Large intestine (tissue), 3 donors: ENCODE data around the gene GPR137. TPM values are rescaled to one million over a fixed set of nuclear protein-coding genes. Genes with fewer than 3 reads are reported as not detected.

Experiments
- DNase-seq, 2 donors: peaks; one replicate each; pipeline versions ENCODE4 v3.0.0 to v3.0.0-alpha.2; 2013
- H3K27ac ChIP-seq: one replicate; pipeline ENCODE4 v1.5.1; 2013; ENCODE audit warnings: low read length
- H3K27me3 ChIP-seq: 2 replicates; pipeline ENCODE4 v1.6.1; 2013; ENCODE audit warnings: low read length; ENCODE audit not compliant: control insufficient read depth, insufficient read depth
- H3K36me3 ChIP-seq: 2 replicates; pipeline ENCODE4 v1.6.1; 2013; ENCODE audit warnings: low read length; ENCODE audit not compliant: control insufficient read depth, insufficient read depth
- H3K4me1 ChIP-seq: one replicate; pipeline ENCODE4 v1.6.1; 2013; ENCODE audit warnings: low read length; ENCODE audit not compliant: control insufficient read depth, insufficient read depth
- H3K4me3 ChIP-seq: one replicate; pipeline ENCODE4 v1.5.1; 2013; ENCODE audit warnings: low read length
- H3K9me3 ChIP-seq: one replicate; pipeline ENCODE4 v1.6.1; 2013; ENCODE audit warnings: mild to moderate bottlenecking, low read depth, low read length, moderate library complexity; ENCODE audit not compliant: control insufficient read depth
- WGBS: methylation state at CpG from one replicate; pipeline ENCODE4 v1.1.5; 2013; ENCODE audit warnings: low lambda C conversion rate; ENCODE audit not compliant: insufficient coverage; 5-methylcytosine and 5-hydroxymethylcytosine counted together
- polyA plus RNA-seq: library from polyadenylated mRNA; unstranded; fragments of 120-200 nt; gene quantifications from one replicate; pipeline ENCODE4 v1.2.1, GENCODE V29; 2013

The GPR137 gene
- polyA plus RNA-seq, 1 donor = 20.6 TPM

- Histone ChIP-seq H3K9me3 (no peaks in the 10 kb centered on the region), H3K27me3 (peaks cover 37% of the 10 kb centered on the region), H3K4me1 (peaks cover 18% of the 10 kb centered on the region), H3K4me3 (no peak overlapping the region), H3K27ac (no peak overlapping the region), H3K36me3 (no peaks in the 10 kb centered on the region)
- no peak for DNase-seq
- no CpG with 5 or more reads among the region's 9 CpGs for WGBS
These were observed 2.7 kb downstream of the GPR137 start for GRCh38 chr11:64288353-64288750.

DNA sequence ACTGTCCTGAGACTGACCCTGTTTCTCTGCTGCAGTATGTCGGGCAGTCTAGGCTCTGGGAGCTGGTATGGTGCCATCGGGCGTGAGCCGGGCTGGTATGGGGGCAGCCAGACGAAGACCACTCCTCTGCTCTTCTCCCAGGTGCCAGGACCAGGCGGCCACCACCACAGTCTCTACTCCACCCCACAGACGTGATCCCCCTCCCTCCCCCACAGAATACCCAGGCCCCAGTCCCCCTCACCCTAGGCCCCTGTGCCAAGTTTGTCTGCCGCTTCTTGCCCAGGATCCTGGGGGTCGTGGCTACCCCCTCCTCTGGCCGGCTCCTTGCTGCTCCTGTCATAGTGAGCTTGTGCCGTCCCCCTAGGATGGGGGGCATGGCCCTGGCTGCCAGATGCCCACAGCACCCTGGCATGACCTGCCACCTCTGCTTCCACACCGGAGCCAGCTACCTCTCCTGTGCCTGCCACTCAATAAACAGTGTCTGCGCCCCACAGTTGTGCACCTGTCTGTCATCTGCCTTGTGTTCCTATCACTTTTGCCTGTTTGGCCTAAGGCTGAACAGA, 3.4 kb downstream of the GPR137 start:
- H3K36me3 ChIP-seq = no peaks in the 10 kb centered on the region
- H3K27ac ChIP-seq = no peak overlapping the region
- DNase-seq = no peak
- no peaks in the 10 kb centered on the region for H3K9me3 ChIP-seq
- peaks cover 42% of the 10 kb centered on the region for H3K27me3 ChIP-seq
- WGBS = no CpG with 5 or more reads among the region's 13 CpGs
- peaks cover 10% of the 10 kb centered on the region for H3K4me1 ChIP-seq
- H3K4me3 ChIP-seq = no peak overlapping the region

GRCh38 chr11:64290352-64291261, 5.0 kb downstream of the GPR137 start:
- WGBS = no CpG with 5 or more reads among the region's 10 CpGs
- no peaks in the 10 kb centered on the region for H3K9me3 ChIP-seq
- H3K27ac ChIP-seq = no peak overlapping the region
- peaks cover 57% of the 10 kb centered on the region for H3K27me3 ChIP-seq
- H3K36me3 ChIP-seq = no peaks in the 10 kb centered on the region
- peaks cover 10% of the 10 kb centered on the region for H3K4me1 ChIP-seq
- no peak overlapping the region for H3K4me3 ChIP-seq
- DNase-seq = no peak

DNA sequence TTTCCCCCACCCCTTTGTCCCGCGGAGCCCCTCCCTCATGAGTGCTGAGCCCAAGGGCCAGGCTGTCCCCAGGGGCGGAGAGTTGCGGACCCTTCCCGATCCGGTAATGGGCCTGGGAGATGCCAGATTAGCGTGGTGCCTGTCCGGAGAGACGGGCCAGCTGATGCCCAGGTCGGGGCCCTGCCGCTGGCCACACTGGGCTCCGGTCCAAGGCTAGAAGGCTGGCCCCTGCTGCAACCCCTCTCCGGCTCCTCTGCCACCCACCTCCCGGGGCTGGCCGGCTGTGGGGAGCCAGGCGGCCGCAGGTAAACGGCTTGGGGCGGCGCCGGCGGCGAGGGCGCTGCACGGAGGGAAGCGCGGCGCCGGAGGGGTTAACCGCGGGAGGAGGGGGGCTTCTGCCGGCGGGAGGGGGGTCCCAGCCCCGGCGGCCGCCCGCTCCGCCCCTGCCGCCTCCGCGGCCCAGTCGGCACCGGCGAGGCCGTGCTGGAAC, 5.7 kb downstream of the GPR137 start, which contains the start of gene KCNK4:
Gene KCNK4, plus strand, starts transcription at position 41 of the 490 bp plus-strand sequence. CDS start 1,717 bp downstream, outside the sequence.
- H3K4me3 ChIP-seq = no peak within 1 kb of the TSS

DNA sequence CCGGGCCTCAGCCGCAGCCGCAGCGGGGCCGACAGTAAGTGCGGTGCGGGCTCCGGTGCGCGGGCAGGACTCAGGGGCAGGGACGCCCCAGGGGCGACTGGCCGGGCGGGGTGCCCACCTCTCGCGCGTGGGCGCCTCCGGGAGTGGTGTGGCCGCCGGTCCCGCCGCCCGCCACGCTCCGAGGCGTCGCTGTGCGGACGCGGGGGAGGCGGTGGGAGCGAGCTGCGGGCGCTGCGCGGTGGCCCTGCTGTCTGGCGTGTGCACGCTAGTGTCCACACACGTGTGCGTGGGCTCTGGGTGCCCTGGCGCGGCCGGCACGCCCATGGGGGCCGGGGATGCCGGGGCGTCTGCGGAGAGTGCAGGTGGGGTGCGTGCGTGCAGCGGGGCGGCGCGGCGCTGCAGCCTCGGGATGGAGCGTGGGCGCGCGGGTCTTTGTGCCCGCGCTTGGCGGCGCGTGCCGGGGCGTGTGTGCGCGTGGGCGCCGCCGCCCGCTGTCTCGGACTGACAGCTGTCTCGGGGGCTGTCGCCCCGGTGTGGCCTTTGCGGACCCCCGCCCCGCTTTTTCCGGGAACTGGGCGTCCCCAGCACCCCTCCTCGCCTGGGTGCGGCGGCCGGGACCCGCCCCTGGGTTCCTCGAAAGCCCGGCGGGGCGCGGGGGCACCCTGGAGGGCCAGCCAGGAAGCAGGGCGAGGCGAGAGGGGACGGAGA, 6.3 kb downstream of the GPR137 start:
- Histone ChIP-seq H3K4me1 (peaks cover 3% of the 10 kb centered on the region), H3K4me3 (no peak overlapping the region), H3K36me3 (no peaks in the 10 kb centered on the region), H3K27me3 (peaks cover 70% of the 10 kb centered on the region), H3K9me3 (no peaks in the 10 kb centered on the region), H3K27ac (no peak overlapping the region)
- no CpG with 5 or more reads among the region's 96 CpGs for WGBS
- no peak for DNase-seq

More for the DNA sequence above, 5.7 kb downstream of the GPR137 start, which contains the start of gene KCNK4:
- Histone ChIP-seq H3K36me3 (no peaks in the 10 kb centered on the region), H3K27me3 (peaks cover 64% of the 10 kb centered on the region), H3K9me3 (no peaks in the 10 kb centered on the region), H3K27ac (no peak within 1 kb of the TSS), H3K4me1 (peaks cover 6% of the 10 kb centered on the region)
- DNase-seq = no peak
- no CpG with 5 or more reads among the region's 45 CpGs for WGBS

- no peak for DNase-seq
- no CpG with 5 or more reads among the region's 42 CpGs for WGBS
These were observed 7.0 kb downstream of the GPR137 start for GRCh38 chr11:64292460-64293254.

DNA sequence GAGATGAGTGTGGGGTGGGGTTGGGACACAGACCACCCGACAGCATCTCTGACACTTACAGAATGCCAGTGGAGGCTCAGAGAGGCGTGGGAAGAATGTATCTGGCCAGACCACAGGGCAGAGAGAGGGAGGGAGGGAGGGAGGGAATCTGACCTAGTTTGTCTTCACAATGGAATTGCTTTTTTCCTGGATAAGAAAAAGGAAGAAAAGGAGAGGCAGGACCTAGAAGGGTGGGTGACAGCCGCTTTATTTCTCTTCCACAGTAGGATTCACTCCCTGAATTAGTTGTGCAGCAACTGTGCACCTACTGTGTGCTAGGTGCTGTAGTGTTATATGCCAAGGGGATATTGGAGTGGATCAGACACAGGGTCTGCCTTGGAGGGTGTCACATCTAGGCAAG, 9.1 kb downstream of the GPR137 start:
- peaks cover 94% of the 10 kb centered on the region for H3K27me3 ChIP-seq
- H3K27ac ChIP-seq = no peak overlapping the region
- DNase-seq = no peak
- H3K9me3 ChIP-seq = peaks cover under 1% of the 10 kb centered on the region
- H3K4me1 ChIP-seq = peaks cover 7% of the 10 kb centered on the region
- H3K36me3 ChIP-seq = no peaks in the 10 kb centered on the region
- no peak overlapping the region for H3K4me3 ChIP-seq
- 40% methylated on average over 1 of the region's 3 CpGs for WGBS

More at GRCh38 chr11:64292460-64293254, 7.0 kb downstream of the GPR137 start:
- Histone ChIP-seq H3K9me3 (no peaks in the 10 kb centered on the region), H3K36me3 (no peaks in the 10 kb centered on the region), H3K4me1 (peaks cover 3% of the 10 kb centered on the region), H3K4me3 (no peak overlapping the region), H3K27ac (no peak overlapping the region), H3K27me3 (peaks cover 78% of the 10 kb centered on the region)

GRCh38 chr11:64295760-64296159, 10.1 kb downstream of the GPR137 start:
- H3K27ac ChIP-seq = no peak overlapping the region
- H3K36me3 ChIP-seq = no peaks in the 10 kb centered on the region
- H3K27me3 ChIP-seq = peaks cover 94% of the 10 kb centered on the region
- H3K4me1 ChIP-seq = peaks cover 17% of the 10 kb centered on the region
- no CpG with 5 or more reads among the region's 4 CpGs for WGBS
- no peak overlapping the region for H3K4me3 ChIP-seq
- DNase-seq = no peak
- H3K9me3 ChIP-seq = peaks cover 3% of the 10 kb centered on the region

- no CpG with 5 or more reads among the region's 1 CpG for WGBS
- Histone ChIP-seq H3K4me3 (no peak overlapping the region), H3K27ac (no peak overlapping the region), H3K36me3 (no peaks in the 10 kb centered on the region), H3K27me3 (peaks cover 94% of the 10 kb centered on the region), H3K9me3 (peaks cover 3% of the 10 kb centered on the region), H3K4me1 (peaks cover 19% of the 10 kb centered on the region)
- no peak for DNase-seq
These were observed 10.6 kb downstream of the GPR137 start for GRCh38 chr11:64296236-64296635.
